Hepatocyte (in vitro differentiated cells): ENCODE data around the gene SCN3A. TPM values are rescaled to one million over a fixed set of nuclear protein-coding genes. Genes with fewer than 3 reads are reported as not detected.

Experiments
- DNase-seq: peaks from one replicate; pipeline ENCODE4 v3.0.0-alpha.2; 2016; ENCODE audit warnings: low spot score
- H2AFZ ChIP-seq: fragments of 200-600 bp; sonication (generic); 2 replicates; pipeline ENCODE4 v1.6.0; 2016; ENCODE audit warnings: antibody characterized with exemption, mild to moderate bottlenecking
- H3K27ac ChIP-seq: fragments of 200-600 bp; sonication (generic); 2 replicates; pipeline ENCODE4 v1.5.1; 2016; ENCODE audit warnings: mild to moderate bottlenecking
- H3K27me3 ChIP-seq: fragments of 200-600 bp; sonication (generic); 2 replicates; pipeline ENCODE4 v1.6.1; 2016
- H3K36me3 ChIP-seq: fragments of 200-600 bp; sonication (generic); replicated peaks from 2 replicates; pipeline ENCODE4 v1.5.1; 2016; ENCODE audit warnings: low read depth; ENCODE audit not compliant: insufficient read depth
- H3K4me1 ChIP-seq: fragments of 200-600 bp; sonication (generic); 2 replicates; pipeline ENCODE4 v1.5.1; 2016; ENCODE audit warnings: mild to moderate bottlenecking, moderate library complexity; ENCODE audit not compliant: insufficient read depth
- H3K4me2 ChIP-seq: fragments of 200-600 bp; sonication (generic); 2 replicates; pipeline ENCODE4 v1.6.0; 2016
- H3K4me3 ChIP-seq: fragments of 200-600 bp; sonication (generic); 2 replicates; pipeline ENCODE4 v1.5.1; 2016; ENCODE audit warnings: mild to moderate bottlenecking
- H3K79me2 ChIP-seq: fragments of 200-600 bp; sonication (generic); 2 replicates; pipeline ENCODE4 v1.6.0; 2017; ENCODE audit warnings: mild to moderate bottlenecking
- H3K9me2 ChIP-seq: fragments of 200-600 bp; sonication (generic); replicated peaks from 2 replicates; pipeline ENCODE4 v1.6.0; 2017; ENCODE audit warnings: mild to moderate bottlenecking; ENCODE audit not compliant: insufficient read depth
- H3K9me3 ChIP-seq: fragments of 200-600 bp; sonication (generic); 2 replicates; pipeline ENCODE4 v1.5.1; 2016; ENCODE audit warnings: low read depth, mild to moderate bottlenecking
- H4K20me1 ChIP-seq: fragments of 200-600 bp; sonication (generic); 2 replicates; pipeline ENCODE4 v1.6.0; 2016; ENCODE audit warnings: mild to moderate bottlenecking; ENCODE audit not compliant: insufficient read depth, poor library complexity, severe bottlenecking
- CTCF ChIP-seq: fragments of 200-600 bp; sonication (generic); IDR thresholded peaks from 2 replicates; pipeline ENCODE4 v1.5.1; 2016; ENCODE audit warnings: antibody characterized with exemption, mild to moderate bottlenecking; ENCODE audit not compliant: poor library complexity
- EZH2 ChIP-seq: fragments of 200-600 bp; sonication (generic); IDR thresholded peaks from 2 replicates; pipeline ENCODE4 v1.6.1; 2016; ENCODE audit warnings: antibody characterized with exemption, mild to moderate bottlenecking, borderline replicate concordance
- EZH2phosphoT487 ChIP-seq: fragments of 200-600 bp; sonication (generic); IDR thresholded peaks from one replicate; pipeline ENCODE4 v1.6.1; 2018; ENCODE audit warnings: antibody characterized with exemption, mild to moderate bottlenecking, low read depth, moderate library complexity; ENCODE audit not compliant: unreplicated experiment, severe bottlenecking
- WGBS: methylation state at CpG from one replicate; pipeline ENCODE4 v1.1.6; 2016; ENCODE audit warnings: low lambda C conversion rate; ENCODE audit errors: missing lambda C conversion rate; 5-methylcytosine and 5-hydroxymethylcytosine counted together
- polyA plus RNA-seq: library from polyadenylated mRNA; unstranded; fragments of >200 nt; fragmentation: Nextera tagmentation; extraction: Ambion mirVana; gene quantifications from 2 replicates; pipeline ENCODE4 v1.2.1, GENCODE V29; 2016
- total RNA-seq: library from RNA; depleted of rRNA; stranded (reverse); fragments of >200 nt; gene quantifications from 2 replicates; pipeline ENCODE4 v1.2.3, GENCODE V29; 2014

SCN3A gene
- total and polyA plus RNA-seq, 2 experiments from 2014 or later: 3.0 to 14.5 TPM

- Histone ChIP-seq H3K27me3 (no peaks in the 10 kb centered on the region), H3K4me3 (no peak overlapping the region), H3K9me3 (no peaks in the 10 kb centered on the region), H3K79me2 (no peaks in the 10 kb centered on the region), H3K4me2 (no peak overlapping the region), H2AFZ (no peak overlapping the region), H3K9me2 (no peaks in the 10 kb centered on the region), H4K20me1 (no peaks in the 10 kb centered on the region), H3K27ac (no peak overlapping the region), H3K36me3 (no peaks in the 10 kb centered on the region), H3K4me1 (no peaks in the 10 kb centered on the region)
- no peak for TF ChIP-seq CTCF
- no peak for TF ChIP-seq EZH2phosphoT487
- TF ChIP-seq EZH2: no peak
- no peak for DNase-seq
- 82% methylated on average over 4 of the region's 4 CpGs for WGBS
Observed at GRCh38 chr2:165239856-165240515, 36.1 kb upstream of the SCN3A start.

GRCh38 chr2:165239230-165239629 is 35.4 kb upstream of the SCN3A start, which contains the start of gene SCN2A:
SCN2A (plus strand) TSS chr2:165239414; CDS start chr2:165295824, 56,410 bp downstream.
- Histone ChIP-seq H3K4me2 (no peak within 1 kb of the TSS), H4K20me1 (no peaks in the 10 kb centered on the region), H3K27ac (no peak within 1 kb of the TSS), H3K79me2 (no peaks in the 10 kb centered on the region), H3K9me2 (no peaks in the 10 kb centered on the region), H3K36me3 (no peaks in the 10 kb centered on the region), H3K4me3 (no peak within 1 kb of the TSS), H3K9me3 (no peaks in the 10 kb centered on the region), H3K27me3 (no peaks in the 10 kb centered on the region), H2AFZ (no peak within 1 kb of the TSS), H3K4me1 (no peaks in the 10 kb centered on the region)
- TF ChIP-seq CTCF (peak; percentile 79), EZH2phosphoT487 (no peak), EZH2 (no peak)
- DNase-seq: peak; percentile 70
- 43% methylated on average over 3 of the region's 3 CpGs for WGBS

- no peaks in the 10 kb centered on the region for H3K4me1 ChIP-seq
- no peaks in the 10 kb centered on the region for H3K27me3 ChIP-seq
- no peak overlapping the region for H3K27ac ChIP-seq
- H3K4me3 ChIP-seq: no peak overlapping the region
- TF ChIP-seq EZH2phosphoT487 (no peak), CTCF (peak; percentile 11)
- 24% methylated on average over 3 of the region's 3 CpGs for WGBS
- no peaks in the 10 kb centered on the region for H3K9me2 ChIP-seq
- no peak overlapping the region for H2AFZ ChIP-seq
- H3K36me3 ChIP-seq: no peaks in the 10 kb centered on the region
- no peaks in the 10 kb centered on the region for H3K9me3 ChIP-seq
- no peak overlapping the region for H3K4me2 ChIP-seq
- no peaks in the 10 kb centered on the region for H3K79me2 ChIP-seq
- DNase-seq: peak; percentile 42
- no peaks in the 10 kb centered on the region for H4K20me1 ChIP-seq
Observed at GRCh38 chr2:165238295-165238694, 34.4 kb upstream of the SCN3A start.
